NB4 (cell line): ENCODE results near the gene NCAM2.

Experiments
- CTCF ChIP-seq: IDR thresholded peaks from one replicate; pipeline ENCODE4 v1.5.1; 2012; ENCODE audit warnings: low read depth, low read length
- MAX ChIP-seq: IDR thresholded peaks from 2 replicates; pipeline ENCODE4 v1.6.1; 2011; ENCODE audit warnings: low read depth, low read length
- POLR2A ChIP-seq: IDR thresholded peaks from 2 replicates; pipeline ENCODE4 v1.6.1; 2011; ENCODE audit warnings: mild to moderate bottlenecking; ENCODE audit not compliant: insufficient read length; ENCODE audit errors: extremely low read depth

GRCh38 chr21:21175798-21176334 is 177.7 kb downstream of the NCAM2 start:
- TF ChIP-seq POLR2A, result no peak
- no peak for TF ChIP-seq CTCF
- TF ChIP-seq MAX, result no peak
